Measurements from ENCODE around the gene CD300C.
"Not testable (repeated sequence)": the region's sequence is repeated elsewhere in the genome, so short reads cannot be mapped to it uniquely, and the experiment has no call there.

CD300C gene

GRCh38 chr17:74512624-74513091 is 33.3 kb downstream of the CD300C start:
- TF ChIP-seq EZH2phosphoT487 (IDR thresholded peaks at IDR 0.05; ENCODE audit: low read depth) (no peak), CTCF (IDR thresholded peaks at IDR 0.05; ENCODE audit: low read depth, low read length) (no peak)
- H3K9ac ChIP-seq (ENCODE audit: low read length), result no peak overlapping the region
- H4K20me1 ChIP-seq (ENCODE audit: insufficient read depth, low read length), result no peaks in the 10 kb centered on the region
- no peak overlapping the region for H2AFZ ChIP-seq (ENCODE audit: low read depth, low read length)
- no peak overlapping the region for H3K4me3 ChIP-seq (ENCODE audit: low read length)
- no peaks in the 10 kb centered on the region for H3K4me1 ChIP-seq (ENCODE audit: low read length)
- H3K36me3 ChIP-seq (replicated peaks; ENCODE audit: low read depth, low read length), result no peaks in the 10 kb centered on the region
- peaks cover 18% of the 10 kb centered on the region for H3K27me3 ChIP-seq (ENCODE audit: low read depth, low read length)
- H3K27ac ChIP-seq (ENCODE audit: low read length), result no peak overlapping the region
- 0 out of 2 replicates have a peak, but pooled peaks cover 6% of the 10 kb centered on the region for H3K9me3 ChIP-seq (ENCODE audit: insufficient read depth, low read length)
- no peak overlapping the region for H3K4me2 ChIP-seq (ENCODE audit: low read length)
- no peaks in the 10 kb centered on the region for H3K79me2 ChIP-seq (ENCODE audit: low read length)

DNA sequence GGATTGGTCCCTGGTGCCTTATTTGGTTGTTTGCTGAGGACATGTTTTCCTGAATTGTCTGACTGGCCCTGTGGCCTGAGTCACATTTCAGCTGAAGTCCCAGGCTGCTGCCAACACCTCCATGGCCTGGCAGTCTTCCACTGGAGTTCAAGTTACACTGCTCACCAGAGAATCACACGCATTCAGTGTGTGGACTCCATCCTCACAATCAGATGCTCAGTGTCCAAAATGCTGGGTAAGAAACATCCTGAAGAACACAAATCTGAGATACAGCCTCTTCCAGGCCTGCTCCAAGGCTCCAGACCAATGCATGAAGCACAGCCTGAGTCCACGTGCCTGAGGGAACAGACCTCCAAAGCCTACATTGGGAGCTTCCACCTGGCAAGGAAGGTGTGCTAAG is 33.9 kb downstream of the CD300C start:
- no peaks in the 10 kb centered on the region for H3K4me1 ChIP-seq (ENCODE audit: low read length)
- no peak overlapping the region for H3K4me2 ChIP-seq (ENCODE audit: low read length)
- 0 out of 2 replicates have a peak, but pooled peaks cover 6% of the 10 kb centered on the region for H3K9me3 ChIP-seq (ENCODE audit: insufficient read depth, low read length)
- H3K36me3 ChIP-seq (replicated peaks; ENCODE audit: low read depth, low read length), result no peaks in the 10 kb centered on the region
- TF ChIP-seq CTCF (IDR thresholded peaks at IDR 0.05; ENCODE audit: low read depth, low read length) (no peak), EZH2phosphoT487 (IDR thresholded peaks at IDR 0.05; ENCODE audit: low read depth) (no peak)
- no peak overlapping the region for H3K4me3 ChIP-seq (ENCODE audit: low read length)
- H4K20me1 ChIP-seq (ENCODE audit: insufficient read depth, low read length), result no peaks in the 10 kb centered on the region
- peaks cover 19% of the 10 kb centered on the region for H3K27me3 ChIP-seq (ENCODE audit: low read depth, low read length)
- H3K27ac ChIP-seq (ENCODE audit: low read length), result no peak overlapping the region
- H3K79me2 ChIP-seq (ENCODE audit: low read length), result no peaks in the 10 kb centered on the region
- no peak overlapping the region for H3K9ac ChIP-seq (ENCODE audit: low read length)
- H2AFZ ChIP-seq (ENCODE audit: low read depth, low read length), result no peak overlapping the region

DNA sequence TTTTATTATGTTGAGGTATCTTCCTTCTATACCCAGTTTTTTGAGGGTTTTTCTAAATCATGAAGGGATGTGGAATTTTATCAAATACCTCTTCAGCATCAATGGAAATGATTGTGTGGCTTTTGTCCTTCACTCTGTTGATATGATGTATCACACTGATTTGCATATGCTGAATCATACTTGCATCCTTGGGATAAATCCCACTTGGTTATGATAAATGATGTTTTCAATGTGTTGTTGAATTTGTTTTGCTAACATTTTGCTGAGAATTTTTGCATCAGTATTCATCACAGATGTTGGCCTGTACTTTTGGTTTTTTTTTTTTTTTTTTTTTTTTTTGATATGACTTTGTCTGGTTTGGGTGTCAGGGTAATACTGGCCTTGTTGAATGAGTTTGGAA is 37.8 kb downstream of the CD300C start:
- H3K4me2 ChIP-seq (ENCODE audit: low read length), result no peak overlapping the region
- H3K4me1 ChIP-seq (ENCODE audit: low read length), result no peaks in the 10 kb centered on the region
- H4K20me1 ChIP-seq (ENCODE audit: insufficient read depth, low read length), result no peaks in the 10 kb centered on the region
- H3K79me2 ChIP-seq (ENCODE audit: low read length), result no peaks in the 10 kb centered on the region
- H3K36me3 ChIP-seq (replicated peaks; ENCODE audit: low read depth, low read length), result no peaks in the 10 kb centered on the region
- no peaks in the 10 kb centered on the region for H3K9me3 ChIP-seq (ENCODE audit: insufficient read depth, low read length)
- no peak overlapping the region for H3K27ac ChIP-seq (ENCODE audit: low read length)
- TF ChIP-seq EZH2phosphoT487 (IDR thresholded peaks at IDR 0.05; ENCODE audit: low read depth), result no peak
- TF ChIP-seq CTCF (IDR thresholded peaks at IDR 0.05; ENCODE audit: low read depth, low read length), result no peak
- H2AFZ ChIP-seq (ENCODE audit: low read depth, low read length), result no peak overlapping the region
- H3K4me3 ChIP-seq (ENCODE audit: low read length), result no peak overlapping the region
- no peak overlapping the region for H3K9ac ChIP-seq (ENCODE audit: low read length)
- H3K27me3 ChIP-seq (ENCODE audit: low read depth, low read length), result peaks cover 23% of the 10 kb centered on the region

DNA sequence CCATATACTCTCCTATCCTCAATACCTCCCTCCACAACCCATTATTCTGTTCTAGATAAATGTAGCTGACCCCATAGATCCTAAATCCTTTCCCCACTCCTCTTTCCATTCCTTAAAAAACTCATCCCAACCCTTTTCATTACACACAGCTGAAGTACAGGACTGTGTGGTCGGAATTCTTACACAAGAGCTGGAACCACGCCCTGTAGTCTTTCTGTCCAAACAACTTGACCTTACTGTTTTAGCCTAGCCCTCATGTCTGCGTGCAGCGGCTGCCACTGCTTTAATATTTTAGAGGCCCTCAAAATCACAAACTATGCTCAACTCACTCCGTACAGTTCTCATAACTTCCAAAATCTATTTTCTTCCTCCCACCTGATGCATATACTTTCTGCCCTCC is 42.0 kb downstream of the CD300C start:
- not testable (repeated sequence) for H4K20me1 ChIP-seq (ENCODE audit: insufficient read depth, low read length); H3K27ac ChIP-seq (ENCODE audit: low read length); H3K4me2 ChIP-seq (ENCODE audit: low read length); H3K4me1 ChIP-seq (ENCODE audit: low read length); H3K27me3 ChIP-seq (ENCODE audit: low read depth, low read length); H3K4me3 ChIP-seq (ENCODE audit: low read length); H3K36me3 ChIP-seq (replicated peaks; ENCODE audit: low read depth, low read length); H3K79me2 ChIP-seq (ENCODE audit: low read length); H3K9me3 ChIP-seq (ENCODE audit: insufficient read depth, low read length); H2AFZ ChIP-seq (ENCODE audit: low read depth, low read length); H3K9ac ChIP-seq (ENCODE audit: low read length)

DNA sequence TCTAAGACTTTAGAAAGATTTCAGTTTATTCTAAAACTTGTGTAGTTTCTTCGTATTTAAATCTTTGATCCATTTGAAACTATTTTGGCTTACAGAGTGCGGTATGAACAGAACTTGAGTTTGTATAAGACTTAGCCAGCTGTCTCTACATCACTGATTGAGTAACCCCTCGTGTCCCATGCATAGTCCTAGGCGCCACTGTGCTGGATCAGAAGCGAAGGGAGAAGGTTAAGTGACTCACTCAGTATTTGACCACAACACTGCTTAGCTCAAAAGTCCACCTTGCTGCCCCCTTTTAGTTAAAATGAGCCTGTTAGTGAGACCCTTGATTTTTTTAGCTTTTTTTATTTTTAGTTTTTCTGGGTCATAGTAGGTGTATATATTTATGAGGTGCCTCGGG is 43.1 kb downstream of the CD300C start:
- Histone ChIP-seq H3K79me2 (ENCODE audit: low read length) (no peaks in the 10 kb centered on the region), H3K27me3 (ENCODE audit: low read depth, low read length) (peaks cover 8% of the 10 kb centered on the region), H3K4me3 (ENCODE audit: low read length) (no peak overlapping the region), H3K4me1 (ENCODE audit: low read length) (no peaks in the 10 kb centered on the region), H2AFZ (ENCODE audit: low read depth, low read length) (no peak overlapping the region), H3K4me2 (ENCODE audit: low read length) (no peak overlapping the region), H3K36me3 (replicated peaks; ENCODE audit: low read depth, low read length) (no peaks in the 10 kb centered on the region), H3K27ac (ENCODE audit: low read length) (no peak overlapping the region), H3K9me3 (ENCODE audit: insufficient read depth, low read length) (no peaks in the 10 kb centered on the region), H3K9ac (ENCODE audit: low read length) (no peak overlapping the region), H4K20me1 (ENCODE audit: insufficient read depth, low read length) (no peaks in the 10 kb centered on the region)
- TF ChIP-seq EZH2phosphoT487 (IDR thresholded peaks at IDR 0.05; ENCODE audit: low read depth) (no peak), CTCF (IDR thresholded peaks at IDR 0.05; ENCODE audit: low read depth, low read length) (no peak)

Measured in OCI-LY3 (cell line).